Astrocyte (in vitro differentiated cells and primary cell): ENCODE measurements around the gene CCDC187. TPM values are rescaled to one million over a fixed set of nuclear protein-coding genes. Genes with fewer than 3 reads are reported as not detected.

Experiments
- DNase-seq: peaks from one replicate; pipeline ENCODE4 v3.0.0-alpha.2; 2010; ENCODE audit warnings: low read depth
- FAIRE-seq: peaks from 2 replicates; lab custom pipeline; 2011; peaks lifted over from hg19 to GRCh38; lab: Jason Lieb, UNC
- H2AFZ ChIP-seq: 2 replicates; pipeline ENCODE4 v1.6.0; 2012; ENCODE audit warnings: low read depth, low read length, inconsistent platforms
- H3K27ac ChIP-seq: 2 replicates; pipeline ENCODE4 v1.5.1; 2011; ENCODE audit warnings: low read depth, low read length, inconsistent platforms
- H3K27me3 ChIP-seq: 2 replicates; pipeline ENCODE4 v1.6.0; 2011; ENCODE audit warnings: low read length, inconsistent platforms; ENCODE audit not compliant: insufficient read depth
- H3K36me3 ChIP-seq: 2 replicates; pipeline ENCODE4 v1.5.1; 2011; ENCODE audit warnings: low read length, inconsistent platforms; ENCODE audit not compliant: insufficient read depth
- H3K4me1 ChIP-seq: 2 replicates; pipeline ENCODE4 v1.5.1; 2011; ENCODE audit warnings: low read length, inconsistent platforms; ENCODE audit not compliant: insufficient read depth
- H3K4me2 ChIP-seq: 2 replicates; pipeline ENCODE4 v1.6.0; 2012; ENCODE audit warnings: low read length, inconsistent platforms
- H3K4me3 ChIP-seq: 2 replicates; pipeline ENCODE4 v1.5.1; 2011; ENCODE audit warnings: low read depth, mild to moderate bottlenecking, low read length, inconsistent platforms; ENCODE audit not compliant: insufficient read depth
- H3K79me2 ChIP-seq: 2 replicates; pipeline ENCODE4 v1.6.0; 2012; ENCODE audit warnings: mild to moderate bottlenecking, low read length, inconsistent platforms; ENCODE audit not compliant: insufficient read depth
- H3K9ac ChIP-seq: 2 replicates; pipeline ENCODE4 v1.6.0; 2012; ENCODE audit warnings: mild to moderate bottlenecking, low read length, inconsistent platforms
- H3K9me3 ChIP-seq: 2 replicates; pipeline ENCODE4 v1.5.1; 2012; ENCODE audit warnings: low read depth, mild to moderate bottlenecking, low read length, inconsistent platforms; ENCODE audit not compliant: insufficient read depth
- H4K20me1 ChIP-seq: 2 replicates; pipeline ENCODE4 v1.6.0; 2012; ENCODE audit warnings: low read length, inconsistent platforms; ENCODE audit not compliant: insufficient read depth
- H3K27ac Mint-ChIP-seq: one replicate; pipeline ENCODE4 v1.8.0; 2021; ENCODE audit warnings: mild to moderate bottlenecking, mixed read lengths; ENCODE audit not compliant: unreplicated experiment
- H3K27me3 Mint-ChIP-seq: one replicate; pipeline ENCODE4 v1.8.0; 2021; ENCODE audit warnings: low read depth, mixed read lengths; ENCODE audit not compliant: unreplicated experiment
- H3K36me3 Mint-ChIP-seq: one replicate; pipeline ENCODE4 v1.8.0; 2021; ENCODE audit warnings: low read depth, mixed read lengths; ENCODE audit not compliant: unreplicated experiment
- H3K4me1 Mint-ChIP-seq: one replicate; pipeline ENCODE4 v1.8.0; 2021; ENCODE audit warnings: low read depth, mixed read lengths; ENCODE audit not compliant: unreplicated experiment
- H3K4me3 Mint-ChIP-seq: one replicate; pipeline ENCODE4 v1.8.0; 2021; ENCODE audit warnings: mild to moderate bottlenecking, moderate library complexity, mixed read lengths; ENCODE audit not compliant: unreplicated experiment
- H3K9me3 Mint-ChIP-seq: one replicate; pipeline ENCODE4 v1.8.0; 2021; ENCODE audit warnings: mild to moderate bottlenecking, mixed read lengths; ENCODE audit not compliant: unreplicated experiment
- EZH2 ChIP-seq: IDR thresholded peaks from 2 replicates; pipeline ENCODE4 v1.6.1; 2012; ENCODE audit warnings: mild to moderate bottlenecking, low read length, inconsistent platforms; ENCODE audit not compliant: insufficient read depth
- total RNA-seq: library from RNA; stranded (reverse); gene quantifications from 2 replicates; pipeline ENCODE4 v1.2.1, GENCODE V29; 2021
- TF ChIP-seq, protein P1 (sequence below): IDR thresholded peaks from 2 replicates; pipeline ENCODE4 v1.5.1; 2011; ENCODE audit warnings: low read depth, mild to moderate bottlenecking, inconsistent platforms, low read length, moderate library complexity; ENCODE audit not compliant: insufficient read depth

CCDC187 gene
- total RNA-seq, 1 donor from 2014 or later: 0.09 TPM

DNA sequence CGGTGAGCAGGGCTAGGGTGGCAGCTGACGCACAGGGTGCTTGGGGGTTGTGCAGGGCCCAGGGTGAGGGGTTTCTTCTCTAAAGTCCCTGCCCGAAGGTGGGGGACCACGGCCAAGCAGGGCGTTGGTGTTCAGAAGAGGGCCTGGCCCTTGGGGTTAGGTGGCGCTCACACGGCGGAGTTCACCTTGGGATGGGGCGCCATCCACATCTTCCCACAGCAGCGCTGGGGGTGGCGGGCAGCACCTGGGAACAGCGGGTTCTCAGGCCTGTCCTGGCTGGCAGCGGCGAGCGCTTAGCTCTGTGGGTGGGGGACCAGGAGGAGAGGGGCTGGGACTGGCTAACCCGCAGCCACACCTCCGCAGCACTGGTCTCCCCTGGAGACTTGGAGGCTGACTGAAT is 29.6 kb upstream of the CCDC187 start:
- TF ChIP-seq, protein P1, sequence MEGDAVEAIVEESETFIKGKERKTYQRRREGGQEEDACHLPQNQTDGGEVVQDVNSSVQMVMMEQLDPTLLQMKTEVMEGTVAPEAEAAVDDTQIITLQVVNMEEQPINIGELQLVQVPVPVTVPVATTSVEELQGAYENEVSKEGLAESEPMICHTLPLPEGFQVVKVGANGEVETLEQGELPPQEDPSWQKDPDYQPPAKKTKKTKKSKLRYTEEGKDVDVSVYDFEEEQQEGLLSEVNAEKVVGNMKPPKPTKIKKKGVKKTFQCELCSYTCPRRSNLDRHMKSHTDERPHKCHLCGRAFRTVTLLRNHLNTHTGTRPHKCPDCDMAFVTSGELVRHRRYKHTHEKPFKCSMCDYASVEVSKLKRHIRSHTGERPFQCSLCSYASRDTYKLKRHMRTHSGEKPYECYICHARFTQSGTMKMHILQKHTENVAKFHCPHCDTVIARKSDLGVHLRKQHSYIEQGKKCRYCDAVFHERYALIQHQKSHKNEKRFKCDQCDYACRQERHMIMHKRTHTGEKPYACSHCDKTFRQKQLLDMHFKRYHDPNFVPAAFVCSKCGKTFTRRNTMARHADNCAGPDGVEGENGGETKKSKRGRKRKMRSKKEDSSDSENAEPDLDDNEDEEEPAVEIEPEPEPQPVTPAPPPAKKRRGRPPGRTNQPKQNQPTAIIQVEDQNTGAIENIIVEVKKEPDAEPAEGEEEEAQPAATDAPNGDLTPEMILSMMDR: no peak
- TF ChIP-seq EZH2: no peak
- H3K9me3 ChIP-seq: no peaks in the 10 kb centered on the region
- H4K20me1 ChIP-seq: peaks cover 93% of the 10 kb centered on the region
- peaks cover under 1% of the 10 kb centered on the region for H3K36me3 ChIP-seq
- Mint-ChIP-seq H3K27ac (no peak overlapping the region), H3K9me3 (no peaks in the 10 kb centered on the region), H3K27me3 (no peaks in the 10 kb centered on the region), H3K4me3 (no peak overlapping the region), H3K36me3 (peaks cover 3% of the 10 kb centered on the region), H3K4me1 (peaks cover 11% of the 10 kb centered on the region)
- no peak overlapping the region for H3K4me2 ChIP-seq
- no peaks in the 10 kb centered on the region for H3K27me3 ChIP-seq
- no peak overlapping the region for H3K27ac ChIP-seq
- no peak overlapping the region for H3K4me3 ChIP-seq
- H3K4me1 ChIP-seq: peaks cover 26% of the 10 kb centered on the region
- no peak overlapping the region for H2AFZ ChIP-seq
- DNase-seq: no peak
- peaks cover 66% of the 10 kb centered on the region for H3K79me2 ChIP-seq
- FAIRE-seq: no peak
- H3K9ac ChIP-seq: no peak overlapping the region

DNA sequence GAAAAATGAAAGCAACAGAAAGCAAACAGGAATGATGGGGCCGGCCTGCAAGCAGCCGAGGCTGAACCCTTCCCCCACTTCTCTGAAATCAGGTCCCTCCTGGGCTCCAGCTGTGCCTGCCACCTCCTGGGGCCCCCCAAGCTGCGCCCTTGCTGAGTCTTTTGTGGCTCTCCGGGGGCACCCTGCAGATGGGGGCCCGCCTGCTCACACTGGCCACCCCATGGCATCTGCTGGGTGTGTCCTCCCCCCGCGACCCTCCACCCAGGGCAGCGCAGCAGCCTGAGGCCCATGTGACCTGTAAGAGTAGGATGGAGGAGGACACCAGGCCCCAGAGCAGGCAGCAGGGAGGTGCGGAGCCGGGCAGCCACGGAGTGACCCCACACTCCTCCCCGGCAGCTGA is 29.2 kb upstream of the CCDC187 start:
- Histone ChIP-seq H3K9me3 (no peaks in the 10 kb centered on the region), H3K27ac (no peak overlapping the region), H3K4me3 (no peak overlapping the region), H3K9ac (no peak overlapping the region), H3K79me2 (peaks cover 71% of the 10 kb centered on the region), H3K27me3 (no peaks in the 10 kb centered on the region), H4K20me1 (peaks cover 96% of the 10 kb centered on the region), H2AFZ (no peak overlapping the region), H3K4me2 (no peak overlapping the region), H3K4me1 (peaks cover 30% of the 10 kb centered on the region), H3K36me3 (no peaks in the 10 kb centered on the region)
- Mint-ChIP-seq H3K9me3 (no peaks in the 10 kb centered on the region), H3K27ac (no peak overlapping the region), H3K27me3 (no peaks in the 10 kb centered on the region), H3K36me3 (peaks cover 3% of the 10 kb centered on the region), H3K4me1 (peaks cover 11% of the 10 kb centered on the region), H3K4me3 (no peak overlapping the region)
- DNase-seq (no peak), FAIRE-seq (no peak)
- TF ChIP-seq, protein P1: no peak
- no peak for TF ChIP-seq EZH2

DNA sequence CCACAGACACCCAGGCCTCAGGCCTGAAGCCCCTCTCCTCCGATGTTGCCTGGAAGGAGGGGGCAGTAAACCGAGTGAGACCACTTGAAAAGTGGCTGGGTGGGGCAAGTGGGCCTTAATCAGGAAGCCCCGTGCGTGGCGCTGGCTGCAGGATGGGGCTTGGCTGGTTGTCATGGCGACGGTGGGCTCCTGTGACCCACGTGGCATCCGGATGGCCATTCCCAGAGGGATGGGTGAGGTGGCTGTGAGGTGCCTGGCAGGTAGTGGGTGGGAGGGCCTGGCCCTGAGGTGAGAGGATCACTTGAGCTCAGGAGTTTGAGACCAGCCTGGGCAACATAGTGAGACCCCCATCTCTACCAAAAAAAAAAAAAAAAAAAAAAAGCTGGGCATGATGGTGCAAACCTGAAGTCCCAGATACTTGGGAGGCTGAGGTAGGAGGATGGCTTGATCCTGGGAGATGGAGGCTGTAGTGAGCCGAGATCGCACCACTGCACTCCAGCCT is 28.6 kb upstream of the CCDC187 start:
- Histone ChIP-seq H3K9me3 (no peaks in the 10 kb centered on the region), H3K9ac (no peak overlapping the region), H3K4me2 (no peak overlapping the region), H3K79me2 (peaks cover 73% of the 10 kb centered on the region), H3K36me3 (no peaks in the 10 kb centered on the region), H2AFZ (no peak overlapping the region), H3K27ac (no peak overlapping the region), H3K27me3 (no peaks in the 10 kb centered on the region), H3K4me1 (peaks cover 32% of the 10 kb centered on the region), H3K4me3 (no peak overlapping the region), H4K20me1 (peaks cover 92% of the 10 kb centered on the region)
- peak overlapping the region; percentile 34 for H3K27ac Mint-ChIP-seq
- no peaks in the 10 kb centered on the region for H3K27me3 Mint-ChIP-seq
- peaks cover 11% of the 10 kb centered on the region for H3K4me1 Mint-ChIP-seq
- H3K4me3 Mint-ChIP-seq: no peak overlapping the region
- DNase-seq: no peak
- TF ChIP-seq EZH2: no peak
- TF ChIP-seq, protein P1: no peak
- FAIRE-seq: no peak
- H3K9me3 Mint-ChIP-seq: no peaks in the 10 kb centered on the region
- H3K36me3 Mint-ChIP-seq: peaks cover 3% of the 10 kb centered on the region
